Uterus (tissue), 2 donors: ENCODE data around the gene MAPKBP1.

ENCODE experiments used
- CTCF ChIP-seq, 4 experiments: fragments of 200-600 bp in 2 of 4; fragments of 450-650 bp in 2 of 4; sonication (generic) in 2 of 4; IDR thresholded peaks; one replicate each; pipeline ENCODE4 v1.5.1; 2016 to 2019; ENCODE audit warnings: antibody characterized with exemption in 4 of 4, mild to moderate bottlenecking in 2 of 4, moderate library complexity in 1 of 4
- POLR2A ChIP-seq, 2 donors: fragments of 450-650 bp; IDR thresholded peaks; one replicate each; pipeline ENCODE4 v1.6.1; 2016; ENCODE audit warnings: antibody characterized with exemption in 2 of 2, mild to moderate bottlenecking in 1 of 2, moderate library complexity in 1 of 2

GRCh38 chr15:41820791-41821423, 46.6 kb downstream of the MAPKBP1 start:
- TF ChIP-seq CTCF (IDR thresholded peaks at IDR 0.05) (no peak), POLR2A (IDR thresholded peaks at IDR 0.05) (no peak)
